OCI-LY7 (cell line): ENCODE data around the gene LRRC23. TPM values are rescaled to one million over a fixed set of nuclear protein-coding genes. Genes with fewer than 3 reads are reported as not detected.

Experiments used
- BruUV-seq: library from RNA; stranded (reverse); fragments of 400-500 nt; replicated peaks from 2 replicates; lab custom pipeline; 2021; lab: Mats Ljungman, UMichigan
- CTCF ChIA-PET: fragments of 300-600 bp; sonication (Branson Sonifier 250); formaldehyde crosslinking; loops from one replicate; lab custom pipeline; 2022; ENCODE audit warnings: antibody characterized with exemption; ENCODE audit not compliant: unreplicated experiment; lab: Charles Lee
- POLR2A ChIA-PET: fragments of 300-600 bp; sonication (Branson Sonifier 250); formaldehyde crosslinking; loops from one replicate; lab custom pipeline; 2022; ENCODE audit warnings: antibody characterized with exemption; lab: Charles Lee
- DNase-seq: peaks from one replicate; pipeline ENCODE4 v3.0.0-alpha.2; 2015; ENCODE audit warnings: low spot score
- H2AFZ ChIP-seq: fragments of 200-600 bp; sonication (generic), shearing (Covaris generic); 2 replicates; pipeline ENCODE4 v1.6.1; 2014; ENCODE audit warnings: mild to moderate bottlenecking, antibody characterized with exemption, low read length, moderate library complexity
- H3K27ac ChIP-seq: fragments of 200-600 bp; sonication (generic); 2 replicates; pipeline ENCODE4 v1.5.1; 2014; ENCODE audit warnings: mixed run types, low read depth, mild to moderate bottlenecking, moderate library complexity, low read length, inconsistent platforms; ENCODE audit not compliant: poor library complexity, severe bottlenecking
- H3K36me3 ChIP-seq: fragments of 200-600 bp; sonication (generic); 2 replicates; pipeline ENCODE4 v1.6.1; 2014; ENCODE audit warnings: mild to moderate bottlenecking, antibody characterized with exemption, low read length, moderate library complexity, mixed read lengths; ENCODE audit not compliant: insufficient read depth
- H3K4me1 ChIP-seq: fragments of 200-600 bp; sonication (generic); 2 replicates; pipeline ENCODE4 v1.5.1; 2014; ENCODE audit warnings: mild to moderate bottlenecking, low read length; ENCODE audit not compliant: insufficient read depth, poor library complexity, severe bottlenecking
- H3K4me2 ChIP-seq: fragments of 200-600 bp; sonication (generic); 2 replicates; pipeline ENCODE4 v1.6.1; 2014; ENCODE audit warnings: mild to moderate bottlenecking, low read length
- H3K4me3 ChIP-seq: fragments of 200-600 bp; sonication (generic); 2 replicates; pipeline ENCODE4 v1.5.1; 2014; ENCODE audit warnings: mild to moderate bottlenecking, low read depth, low read length; ENCODE audit not compliant: poor library complexity, severe bottlenecking
- H3K79me2 ChIP-seq: fragments of 200-600 bp; sonication (generic); 2 replicates; pipeline ENCODE4 v1.6.1; 2016; ENCODE audit warnings: low read depth, mild to moderate bottlenecking, low read length, moderate library complexity, mixed read lengths; ENCODE audit not compliant: insufficient read depth
- H3K9me2 ChIP-seq: fragments of 200-600 bp; sonication (generic); 2 replicates; pipeline ENCODE4 v1.6.1; 2016; ENCODE audit warnings: mild to moderate bottlenecking, low read length, mixed read lengths; ENCODE audit not compliant: insufficient read depth
- H3K9me3 ChIP-seq: fragments of 200-600 bp; sonication (generic); 2 replicates; pipeline ENCODE4 v1.6.1; 2014; ENCODE audit warnings: mild to moderate bottlenecking, mixed run types, low read length, mixed read lengths
- H4K20me1 ChIP-seq: fragments of 200-600 bp; sonication (generic); 2 replicates; pipeline ENCODE4 v1.6.1; 2014; ENCODE audit warnings: mild to moderate bottlenecking, antibody characterized with exemption, low read length, moderate library complexity, mixed read lengths; ENCODE audit not compliant: insufficient read depth
- CTCF ChIP-seq: fragments of 200-600 bp; sonication (generic); conservative IDR thresholded peaks from 2 replicates; pipeline ENCODE4 v1.5.1; 2014; ENCODE audit warnings: mild to moderate bottlenecking, antibody characterized with exemption, low read length, moderate library complexity, mixed read lengths
- EZH2phosphoT487 ChIP-seq: fragments of 200-600 bp; sonication (generic); IDR thresholded peaks from 2 replicates; pipeline ENCODE4 v1.6.1; 2018; ENCODE audit warnings: low read depth, borderline replicate concordance, mild to moderate bottlenecking, mixed run types, antibody characterized with exemption, low read length, moderate library complexity, mixed read lengths
- intact Hi-C: fragments of 100-400 bp; cut with micrococcal nuclease; formaldehyde crosslinking; loops from one replicate; pipeline ENCODE4 v1.10.0; 2022; ENCODE audit not compliant: unreplicated experiment
- total RNA-seq, 2 experiments: library from RNA; depleted of rRNA in 1 of 2; stranded (reverse); fragments of >200 nt in 1 of 2; shearing (Covaris generic) in 1 of 2; gene quantifications; 2 replicates each; pipeline ENCODE4 v1.2.3, GENCODE V29; 2014 to 2022

LRRC23 gene
- total RNA-seq, 2 experiments from 2014 or later, result 17.7 to 19.8 TPM

- no peak overlapping the region for H3K4me2 ChIP-seq
- peaks cover 52% of the 10 kb centered on the region for H3K4me1 ChIP-seq
- CTCF ChIA-PET, result interaction anchor here (0.5 to 1.1 kb wide), 2 partner anchors 13 to 986 kb away, joined by 3 to 4 read pairs; no protein-coding TSS in a partner anchor
- H3K27ac ChIP-seq, result no peak overlapping the region
- no peaks in the 10 kb centered on the region for H3K79me2 ChIP-seq
- TF ChIP-seq CTCF, result no peak
- TF ChIP-seq EZH2phosphoT487, result no peak
- no peak overlapping the region for H2AFZ ChIP-seq
- no TSS peak for BruUV-seq
- H3K9me2 ChIP-seq, result no peaks in the 10 kb centered on the region
- H4K20me1 ChIP-seq, result no peaks in the 10 kb centered on the region
- POLR2A ChIA-PET, result interaction anchor here (0.6 to 1.6 kb wide), 5 partner anchors 12 to 314 kb away, joined by 3 to 7 read pairs (median 3); no protein-coding TSS in a partner anchor
- no peak for DNase-seq
- H3K4me3 ChIP-seq, result no peak overlapping the region
- intact Hi-C loops, result loop anchor here (2.0 kb wide), 2 partner anchors 56 to 184 kb away; partner anchors contain the start of gene C1RL
- no peaks in the 10 kb centered on the region; the same call in 1 of the 2 replicates for H3K36me3 ChIP-seq
- no peaks in the 10 kb centered on the region for H3K9me3 ChIP-seq
These were observed 20.6 kb downstream of the LRRC23 start for GRCh38 chr12:6925239-6925539.

GRCh38 chr12:6925540-6926279, 21.1 kb downstream of the LRRC23 start:
- no peak for DNase-seq
- no peak for TF ChIP-seq EZH2phosphoT487
- TF ChIP-seq CTCF, result no peak
- Histone ChIP-seq H3K4me3 (no peak overlapping the region), H3K36me3 (no peaks in the 10 kb centered on the region; the same call in 1 of the 2 replicates), H3K79me2 (no peaks in the 10 kb centered on the region), H3K4me1 (peaks cover 48% of the 10 kb centered on the region), H3K27ac (no peak overlapping the region), H3K9me3 (no peaks in the 10 kb centered on the region), H2AFZ (no peak overlapping the region), H3K4me2 (no peak overlapping the region), H4K20me1 (no peaks in the 10 kb centered on the region), H3K9me2 (no peaks in the 10 kb centered on the region)
- intact Hi-C loops, result loop anchor here (2.0 kb wide), 2 partner anchors 57 to 183 kb away; partner anchors contain the start of gene C1RL
- no TSS peak for BruUV-seq
- ChIA-PET CTCF (interaction anchor here (0.5 to 1.4 kb wide), 3 partner anchors 12 to 985 kb away, joined by 3 to 4 read pairs (median 4); partner anchors contain the start of genes C12orf57 and RNU7-1), POLR2A (interaction anchor here (0.6 to 1.6 kb wide), 4 partner anchors 12 to 170 kb away, joined by 3 to 7 read pairs (median 4); no protein-coding TSS in a partner anchor)
